22Rv1 (cell line): ENCODE results near the gene RFX4.
"Not testable (repeated sequence)": the region's sequence is repeated elsewhere in the genome, so short reads cannot be mapped to it uniquely, and the experiment has no call there.

ENCODE experiments used
- H3K27ac ChIP-seq: fragments of 450-650 bp; 2 replicates; pipeline ENCODE4 v1.5.1; 2017
- ZFX ChIP-seq: fragments of 450-650 bp; IDR thresholded peaks from 2 replicates; pipeline ENCODE4 v1.6.1; 2017; ENCODE audit warnings: antibody characterized with exemption, borderline replicate concordance
- TF ChIP-seq, protein P1 (sequence below): fragments of 450-650 bp; IDR thresholded peaks from 2 replicates; pipeline ENCODE4 v1.5.1; 2017; ENCODE audit warnings: mild to moderate bottlenecking

The RFX4 gene

DNA sequence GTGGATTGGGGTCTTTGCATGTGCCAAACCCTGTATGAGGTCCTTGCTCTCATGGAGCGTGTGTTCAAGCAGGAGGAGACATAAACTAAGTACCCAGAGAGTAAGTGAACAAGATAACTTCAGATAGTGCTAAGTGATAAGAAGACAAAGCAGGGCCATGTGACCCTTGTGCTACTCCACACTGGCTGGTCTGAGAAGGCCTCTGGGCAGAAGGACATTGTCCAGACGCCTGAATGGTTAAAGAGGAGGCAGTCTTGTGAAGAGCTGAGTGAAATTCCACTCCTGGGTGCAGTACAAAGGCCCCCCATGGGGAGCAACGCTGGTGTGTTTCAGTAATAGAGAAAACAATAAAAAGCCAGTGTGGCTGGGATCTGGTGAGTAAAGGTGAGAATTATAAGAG lies 98.4 kb downstream of the RFX4 start:
- TF ChIP-seq ZFX = no peak
- TF ChIP-seq, protein P1, sequence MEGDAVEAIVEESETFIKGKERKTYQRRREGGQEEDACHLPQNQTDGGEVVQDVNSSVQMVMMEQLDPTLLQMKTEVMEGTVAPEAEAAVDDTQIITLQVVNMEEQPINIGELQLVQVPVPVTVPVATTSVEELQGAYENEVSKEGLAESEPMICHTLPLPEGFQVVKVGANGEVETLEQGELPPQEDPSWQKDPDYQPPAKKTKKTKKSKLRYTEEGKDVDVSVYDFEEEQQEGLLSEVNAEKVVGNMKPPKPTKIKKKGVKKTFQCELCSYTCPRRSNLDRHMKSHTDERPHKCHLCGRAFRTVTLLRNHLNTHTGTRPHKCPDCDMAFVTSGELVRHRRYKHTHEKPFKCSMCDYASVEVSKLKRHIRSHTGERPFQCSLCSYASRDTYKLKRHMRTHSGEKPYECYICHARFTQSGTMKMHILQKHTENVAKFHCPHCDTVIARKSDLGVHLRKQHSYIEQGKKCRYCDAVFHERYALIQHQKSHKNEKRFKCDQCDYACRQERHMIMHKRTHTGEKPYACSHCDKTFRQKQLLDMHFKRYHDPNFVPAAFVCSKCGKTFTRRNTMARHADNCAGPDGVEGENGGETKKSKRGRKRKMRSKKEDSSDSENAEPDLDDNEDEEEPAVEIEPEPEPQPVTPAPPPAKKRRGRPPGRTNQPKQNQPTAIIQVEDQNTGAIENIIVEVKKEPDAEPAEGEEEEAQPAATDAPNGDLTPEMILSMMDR = no peak
- H3K27ac ChIP-seq = no peak overlapping the region

DNA sequence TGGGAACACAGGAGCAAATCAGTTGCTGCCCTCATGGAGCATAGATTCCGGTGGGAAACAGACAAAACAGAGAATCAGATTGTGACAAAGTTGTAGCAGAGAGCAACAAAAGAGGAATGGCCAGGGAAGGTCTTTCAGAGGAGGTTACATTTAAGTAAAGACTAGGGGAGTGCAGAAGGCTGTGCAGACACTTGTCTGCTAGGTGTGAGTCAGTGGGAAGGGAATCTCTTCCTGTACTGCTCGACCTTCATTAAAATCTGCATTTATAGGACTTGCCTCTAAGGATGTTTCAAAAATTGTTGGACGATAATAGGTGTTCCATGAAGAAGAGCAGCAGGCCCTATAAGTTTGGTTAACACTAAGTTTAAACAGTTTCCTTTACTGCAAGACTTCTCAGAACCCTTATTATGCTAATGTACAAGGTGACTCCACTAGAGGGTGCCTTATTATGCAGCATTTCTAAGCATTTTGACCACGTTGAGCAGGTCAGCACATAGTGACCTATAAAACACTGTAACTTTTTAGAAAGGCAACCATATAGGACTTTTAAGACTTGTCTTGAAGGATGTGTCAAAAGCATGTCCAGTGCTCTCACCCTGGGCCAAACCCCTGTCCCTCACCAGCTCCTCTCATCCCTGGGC lies 99.9 kb downstream of the RFX4 start:
- H3K27ac ChIP-seq = no peak overlapping the region
- no peak for TF ChIP-seq ZFX
- TF ChIP-seq, protein P1 = peak; percentile 42

DNA sequence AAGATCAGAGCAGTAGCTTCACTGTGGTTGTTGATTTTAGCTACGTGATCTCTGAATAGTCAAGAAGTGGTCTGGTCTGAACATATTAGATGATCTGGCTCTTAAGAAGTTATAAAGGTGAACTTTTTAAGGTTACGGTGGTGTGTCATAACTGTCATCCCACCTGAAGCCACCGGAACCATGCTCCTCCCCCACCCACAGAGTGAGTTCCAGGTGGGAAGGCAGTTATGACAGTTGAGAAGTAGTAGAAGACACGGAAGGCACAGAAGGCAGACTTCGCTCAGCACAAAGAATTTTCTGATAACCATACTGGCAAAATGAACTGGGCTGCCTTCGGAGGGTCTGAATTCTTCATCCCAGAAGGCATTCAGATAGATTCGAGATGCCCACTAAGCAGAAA lies 101.7 kb downstream of the RFX4 start:
- TF ChIP-seq, protein P1 = no peak
- no peak for TF ChIP-seq ZFX
- no peak overlapping the region for H3K27ac ChIP-seq

DNA sequence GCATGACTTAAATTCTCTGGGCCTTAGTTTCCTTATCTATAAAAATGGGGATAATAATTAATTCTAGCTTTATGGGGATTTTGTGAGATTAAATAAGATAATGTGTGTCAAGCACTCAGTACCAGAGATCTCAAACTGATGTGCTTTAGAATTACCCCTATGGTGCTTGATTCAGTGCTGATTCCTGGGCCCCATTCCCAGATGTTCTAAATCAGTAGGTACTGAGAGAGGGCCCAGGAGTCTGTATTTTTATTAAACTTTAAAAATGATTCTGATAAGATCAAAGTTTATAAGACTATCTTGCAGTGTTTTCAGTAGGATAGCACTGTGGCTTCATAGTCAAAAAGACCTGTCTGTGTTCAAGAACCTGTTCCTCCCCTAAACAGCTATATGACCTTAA lies 102.6 kb downstream of the RFX4 start:
- TF ChIP-seq ZFX = no peak
- TF ChIP-seq, protein P1 = no peak
- no peak overlapping the region for H3K27ac ChIP-seq

DNA sequence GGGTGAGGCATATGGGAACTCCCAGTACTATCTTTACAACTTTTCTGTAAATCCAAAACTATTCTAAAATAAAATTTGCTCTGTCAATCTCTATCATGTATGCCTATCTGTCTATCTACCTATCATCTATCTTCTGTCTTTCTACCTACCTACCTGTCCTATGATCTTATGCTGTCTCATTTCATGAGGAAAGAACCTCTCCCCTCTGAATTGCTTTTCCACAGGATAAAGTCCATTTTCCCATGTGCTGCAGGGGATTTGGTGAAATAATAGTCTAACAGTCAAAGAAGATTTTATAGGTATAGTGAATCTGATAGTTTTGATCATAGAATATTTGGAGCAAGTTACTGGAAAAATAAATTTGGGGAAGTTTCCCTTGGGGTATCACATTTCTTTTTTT lies 104.9 kb downstream of the RFX4 start:
- TF ChIP-seq ZFX = no peak
- TF ChIP-seq, protein P1 = no peak
- H3K27ac ChIP-seq = no peak overlapping the region

DNA sequence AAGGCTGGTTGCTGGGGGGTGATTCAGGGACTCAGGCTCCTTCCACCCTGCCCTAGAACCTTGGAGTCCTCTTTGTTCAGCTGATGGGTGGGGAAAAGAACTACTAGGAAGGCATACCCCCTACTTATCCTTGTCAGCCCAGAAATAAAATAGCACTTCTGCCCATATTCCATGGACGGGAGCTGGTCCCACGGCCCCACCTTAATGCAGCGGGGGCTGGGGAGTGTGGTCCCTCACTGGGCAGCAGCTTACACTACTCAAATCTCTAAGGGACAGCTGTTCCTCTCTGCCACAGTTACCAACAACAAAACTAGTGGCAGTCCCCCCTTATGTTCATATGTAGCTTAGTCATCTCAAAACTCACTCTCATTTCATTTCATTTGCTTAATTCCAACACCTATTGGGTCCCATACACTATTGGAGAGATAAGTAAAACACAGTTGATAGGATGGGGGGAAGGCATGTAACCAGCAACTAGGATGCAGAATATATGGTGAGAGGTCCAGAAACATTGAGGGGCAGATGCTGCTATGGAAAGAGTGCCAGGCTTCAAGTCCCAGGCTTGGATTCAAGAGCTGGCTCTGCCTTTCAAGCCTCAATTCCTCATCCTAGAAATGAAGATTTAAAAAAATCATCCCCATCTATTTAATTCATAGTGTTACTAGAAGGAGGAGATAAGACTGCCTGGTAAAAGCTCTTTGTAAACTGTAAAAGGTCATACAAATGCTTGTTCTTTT lies 107.9 kb downstream of the RFX4 start:
- no peak for TF ChIP-seq ZFX
- TF ChIP-seq, protein P1 = no peak
- no peak overlapping the region for H3K27ac ChIP-seq

DNA sequence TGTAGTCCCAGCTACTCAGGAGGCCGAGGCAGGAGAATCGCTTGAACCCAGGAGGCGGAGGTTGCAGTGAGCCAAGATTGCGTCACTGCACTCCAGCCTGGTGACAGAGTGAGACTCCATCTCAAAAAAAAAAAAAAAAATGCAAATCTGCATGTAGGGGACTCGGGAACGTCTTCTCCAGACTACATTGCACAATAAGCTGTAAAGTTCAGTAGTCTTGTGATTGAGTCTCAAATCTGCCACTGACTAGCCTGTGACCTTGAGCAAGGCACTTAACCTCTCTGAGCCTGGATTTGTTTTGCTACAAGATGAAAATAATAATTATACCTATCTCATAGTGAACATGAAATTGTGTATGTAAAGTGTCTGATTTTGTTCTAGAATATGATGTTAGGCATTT lies 109.2 kb downstream of the RFX4 start:
- not testable (repeated sequence) for H3K27ac ChIP-seq
